WTC11 (cell line): ENCODE results near the gene TMEM235.

Source experiments
- ATF2 ChIP-seq: sonication (generic); formaldehyde crosslinking; IDR thresholded peaks from 2 replicates; pipeline ENCODE4 v1.8.1; 2022; ENCODE audit warnings: low read depth, missing genetic modification reagents, borderline replicate concordance
- CREB1 ChIP-seq: sonication (generic); formaldehyde crosslinking; IDR thresholded peaks from 2 replicates; pipeline ENCODE4 v1.8.0; 2023; ENCODE audit warnings: mild to moderate bottlenecking, missing genetic modification reagents
- CTCF ChIP-seq: fragments of 200-600 bp; IDR thresholded peaks from 2 replicates; pipeline ENCODE4 v1.8.0; 2022; ENCODE audit warnings: antibody characterized with exemption
- NR2C2 ChIP-seq: sonication (generic); formaldehyde crosslinking; IDR thresholded peaks from 2 replicates; pipeline ENCODE4 v1.8.0; 2022; ENCODE audit warnings: mild to moderate bottlenecking, missing genetic modification reagents
- NR3C1 ChIP-seq: sonication (generic); formaldehyde crosslinking; conservative IDR thresholded peaks from 2 replicates; pipeline ENCODE4 v1.8.1; 2023; ENCODE audit warnings: low read depth, mild to moderate bottlenecking, missing genetic modification reagents
- OVOL2 ChIP-seq: fragments of 250-450 bp; sonication (Bioruptor Pico); IDR thresholded peaks from 2 replicates; pipeline ENCODE4 v1.9.0; 2021; ENCODE audit warnings: mild to moderate bottlenecking, borderline replicate concordance
- ZNF317 ChIP-seq: sonication (generic); formaldehyde crosslinking; IDR thresholded peaks from 2 replicates; pipeline ENCODE4 v1.8.1; 2023; ENCODE audit warnings: low read depth, mild to moderate bottlenecking, moderate library complexity, missing genetic modification reagents, borderline replicate concordance
- ZNF416 ChIP-seq: fragments of 250-450 bp; sonication (Bioruptor Pico); IDR thresholded peaks from 2 replicates; pipeline ENCODE4 v1.9.0; 2021; ENCODE audit warnings: mild to moderate bottlenecking, inconsistent platforms

- TF ChIP-seq OVOL2 (CRISPR knock-in tag) (no peak), CREB1 (CRISPR knock-in tag) (no peak), CTCF (no peak), ZNF416 (no peak), NR3C1 (CRISPR knock-in tag) (no peak), ATF2 (CRISPR knock-in tag) (no peak), ZNF317 (CRISPR knock-in tag) (no peak), NR2C2 (no peak)
Observed at GRCh38 chr17:78224231-78225087, 7.0 kb upstream of the TMEM235 start.
